22Rv1 (cell line): ENCODE data around the gene NCBP2.

Experiments
- H3K27ac ChIP-seq: fragments of 450-650 bp; 2 replicates; pipeline ENCODE4 v1.5.1; 2017
- CTCF ChIP-seq: fragments of 450-650 bp; IDR thresholded peaks from 2 replicates; pipeline ENCODE4 v1.5.1; 2017; ENCODE audit warnings: mild to moderate bottlenecking
- ZFX ChIP-seq: fragments of 450-650 bp; IDR thresholded peaks from 2 replicates; pipeline ENCODE4 v1.6.1; 2017; ENCODE audit warnings: antibody characterized with exemption, borderline replicate concordance

Gene NCBP2

DNA sequence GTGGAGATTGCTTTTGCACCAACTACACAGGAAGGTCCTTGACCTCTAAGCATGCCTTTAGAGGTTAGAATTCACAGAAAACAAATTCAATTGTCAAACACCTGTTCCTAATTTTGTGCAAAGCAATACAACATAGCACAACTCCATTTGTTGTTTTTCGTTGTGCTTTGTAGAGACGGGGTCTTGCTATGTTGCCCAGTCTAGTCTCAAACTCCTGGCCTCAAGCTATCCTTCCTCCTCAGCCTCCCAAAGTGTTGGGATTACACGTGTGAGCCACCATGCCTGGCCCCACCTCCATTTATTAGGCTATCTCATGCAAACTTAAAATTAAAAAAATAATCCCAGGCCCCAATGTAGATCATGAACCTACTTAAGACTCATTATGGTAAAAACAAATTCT lies 6.0 kb downstream of the NCBP2 start:
- no peak overlapping the region for H3K27ac ChIP-seq
- TF ChIP-seq CTCF: no peak
- TF ChIP-seq ZFX: no peak

DNA sequence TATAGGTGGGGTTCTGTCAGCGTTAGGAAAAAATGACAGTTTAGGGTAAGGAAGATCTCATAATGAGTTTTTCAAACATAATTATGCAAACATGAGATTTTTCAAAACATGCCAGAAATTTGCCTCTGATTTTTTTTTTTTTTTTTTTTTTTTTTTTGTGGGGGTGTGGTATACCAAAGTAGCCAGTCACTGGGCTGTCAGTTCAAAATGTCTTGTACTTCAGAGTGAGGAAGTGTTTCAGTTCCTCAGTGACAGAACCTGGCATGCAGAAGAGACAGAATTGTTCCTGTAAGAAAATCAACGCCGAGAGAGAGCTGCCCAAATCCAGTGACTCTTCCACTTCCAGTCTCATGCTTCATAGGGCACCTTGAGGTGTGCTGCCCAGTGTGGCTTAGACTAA lies 9.7 kb downstream of the NCBP2 start:
- no peak overlapping the region for H3K27ac ChIP-seq

GRCh38 chr3:196931828-196932587 lies 10.3 kb downstream of the NCBP2 start:
- no peak for TF ChIP-seq CTCF
- no peak for TF ChIP-seq ZFX
- H3K27ac ChIP-seq: no peak overlapping the region

More for the DNA sequence above, 9.7 kb downstream of the NCBP2 start:
- TF ChIP-seq CTCF (no peak), ZFX (no peak)

DNA sequence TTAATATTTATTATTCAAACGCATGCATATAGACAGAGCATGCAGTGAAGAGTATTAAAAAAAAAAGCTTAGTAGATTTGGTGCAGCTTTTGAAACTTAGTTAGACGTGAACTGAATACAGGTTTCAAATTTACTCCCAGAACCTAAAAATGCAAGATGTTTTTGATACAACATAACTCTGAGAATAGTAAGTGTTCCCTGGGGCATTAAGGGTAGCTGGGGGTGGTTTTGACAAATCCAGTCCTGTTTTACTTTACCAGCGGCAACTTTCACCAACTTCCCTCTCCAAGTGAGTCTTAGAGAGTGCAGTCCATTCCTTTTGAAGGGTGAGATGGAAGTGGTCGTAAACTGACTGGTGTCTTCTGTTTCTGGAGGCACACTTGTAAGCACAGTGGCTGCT lies 11.2 kb downstream of the NCBP2 start:
- no peak overlapping the region for H3K27ac ChIP-seq
- TF ChIP-seq CTCF (no peak), ZFX (no peak)

DNA sequence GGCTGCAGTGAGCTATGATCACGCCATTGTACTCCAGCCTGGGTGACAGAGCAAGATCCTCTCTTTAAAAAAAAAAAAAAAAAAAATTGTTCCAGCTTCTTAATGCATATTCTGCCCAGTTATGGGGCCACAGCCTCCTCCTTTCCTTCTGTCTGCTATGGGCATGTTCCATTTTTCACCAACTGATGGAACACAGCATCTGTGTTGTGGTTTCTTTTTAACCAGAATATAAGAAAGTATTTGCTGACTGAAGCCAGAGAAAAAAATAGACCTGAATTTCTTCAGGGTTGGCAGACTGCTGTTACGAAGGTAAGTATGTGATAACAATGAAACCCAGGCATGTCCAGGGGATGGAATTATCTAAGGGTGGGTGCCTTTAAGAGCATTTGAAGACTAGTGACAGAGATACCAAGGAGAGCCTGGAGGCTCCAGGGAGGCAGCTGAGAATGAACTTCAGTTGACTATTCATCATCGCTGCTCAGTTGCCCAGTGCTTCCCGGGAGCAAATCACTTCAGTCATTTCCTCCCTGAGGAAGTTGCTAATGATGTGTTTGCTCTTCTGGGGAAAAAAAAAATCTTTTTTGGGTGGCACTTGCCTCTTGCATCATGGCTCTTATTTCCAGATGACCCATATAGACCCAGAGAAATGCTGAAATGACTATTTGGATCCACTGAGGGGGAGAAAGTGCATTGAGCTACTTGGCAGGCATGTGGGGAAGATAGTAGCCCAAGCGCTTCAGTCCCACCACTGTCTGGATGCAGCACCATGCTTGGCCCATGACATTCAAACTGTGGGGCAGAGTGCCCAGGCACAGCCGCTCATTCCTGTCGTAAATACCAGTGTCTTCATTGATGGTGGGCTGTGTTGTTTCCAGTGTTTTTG lies 14.5 kb downstream of the NCBP2 start:
- no peak for TF ChIP-seq CTCF
- no peak for TF ChIP-seq ZFX
- no peak overlapping the region for H3K27ac ChIP-seq

GRCh38 chr3:196920733-196921132 lies 21.6 kb downstream of the NCBP2 start:
- TF ChIP-seq CTCF (no peak), ZFX (no peak)
- no peak overlapping the region for H3K27ac ChIP-seq

GRCh38 chr3:196918968-196919367 lies 23.4 kb downstream of the NCBP2 start:
- no peak for TF ChIP-seq ZFX
- no peak for TF ChIP-seq CTCF

More at GRCh38 chr3:196918968-196919367, 23.4 kb downstream of the NCBP2 start:
- H3K27ac ChIP-seq: no peak overlapping the region
